ENCODE data around the gene ASF1A.
A peak's percentile ranks its signal among the peaks of the same experiment; 100 is the strongest.
"Not testable (repeated sequence)": the region's sequence is repeated elsewhere in the genome, so short reads cannot be mapped to it uniquely, and the experiment has no call there.

Gene ASF1A

DNA sequence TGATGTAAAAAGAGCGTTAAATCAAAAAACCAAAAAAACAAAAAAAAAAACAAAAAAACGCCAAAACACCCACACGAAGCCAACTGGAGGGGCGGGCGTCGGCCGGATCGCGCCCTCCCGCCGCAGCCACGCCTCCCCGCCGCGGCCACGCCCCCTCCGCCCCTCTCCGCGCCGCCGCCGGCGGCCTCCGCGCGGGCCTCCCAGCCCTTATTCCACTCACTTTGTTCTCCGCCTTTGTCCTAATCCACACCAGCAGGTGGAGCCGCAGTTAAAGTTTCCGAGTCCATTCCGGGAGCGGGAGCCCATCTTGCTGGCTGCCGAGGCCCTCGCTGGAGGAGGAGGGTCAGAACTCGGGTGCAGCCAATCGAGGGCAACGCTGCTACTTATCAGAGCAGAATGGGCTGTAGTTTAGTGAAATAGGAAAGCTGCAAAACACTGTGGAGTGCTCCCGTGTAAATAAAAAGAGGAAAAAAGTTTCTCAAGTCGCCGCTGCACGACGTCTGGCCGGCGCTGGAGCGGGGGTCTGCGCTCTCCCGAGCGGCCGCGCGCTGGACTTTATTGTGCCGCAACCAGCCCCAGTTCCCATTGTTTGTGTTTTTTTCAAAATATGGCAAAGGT, at the start of gene ASF1A:
ASF1A (plus strand) TSS at position 346 of the 618 bp plus-strand sequence; CDS start at position 608, 262 bp downstream.
- peak; percentile 96 for DNase-seq

DNA sequence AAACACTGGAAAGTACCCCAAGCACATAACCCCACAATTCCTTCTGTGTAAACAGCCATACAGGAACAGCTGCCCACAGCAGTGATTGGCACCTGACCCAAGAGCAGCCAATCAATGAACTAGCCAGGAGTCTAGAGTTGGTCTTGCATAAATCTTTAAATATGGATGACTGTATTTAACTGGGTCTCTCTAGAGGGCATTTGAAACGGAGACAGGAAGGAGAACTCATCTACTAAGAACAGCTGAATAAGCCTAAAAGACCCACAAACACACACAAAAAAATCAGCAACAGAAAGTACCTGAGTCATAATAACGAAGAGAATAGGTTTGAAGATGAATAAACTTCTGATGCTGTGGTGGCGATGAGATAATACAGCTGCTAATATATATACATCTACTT, 49.0 kb upstream of the ASF1A start:
- no peak for DNase-seq

DNA sequence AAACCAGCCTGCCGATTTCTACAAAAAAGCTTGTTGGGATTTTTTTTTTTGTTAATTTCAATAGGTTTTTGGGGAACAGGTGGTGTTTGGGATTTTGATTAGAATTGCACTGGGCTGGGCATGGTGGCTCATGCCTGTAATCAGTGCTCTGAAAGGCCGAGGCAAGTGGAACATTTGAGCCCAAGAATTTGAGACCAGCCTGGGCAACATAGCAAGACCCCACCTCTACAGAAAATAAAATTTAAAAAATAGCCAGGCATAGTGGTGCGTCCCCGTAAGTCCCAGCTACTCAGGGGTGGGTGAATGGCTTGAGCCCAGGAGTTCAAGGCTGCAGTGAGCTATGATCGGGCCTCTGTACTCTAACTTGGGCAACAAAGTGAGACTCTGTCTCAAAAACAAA, 40.5 kb upstream of the ASF1A start:
- DNase-seq = no peak

DNA sequence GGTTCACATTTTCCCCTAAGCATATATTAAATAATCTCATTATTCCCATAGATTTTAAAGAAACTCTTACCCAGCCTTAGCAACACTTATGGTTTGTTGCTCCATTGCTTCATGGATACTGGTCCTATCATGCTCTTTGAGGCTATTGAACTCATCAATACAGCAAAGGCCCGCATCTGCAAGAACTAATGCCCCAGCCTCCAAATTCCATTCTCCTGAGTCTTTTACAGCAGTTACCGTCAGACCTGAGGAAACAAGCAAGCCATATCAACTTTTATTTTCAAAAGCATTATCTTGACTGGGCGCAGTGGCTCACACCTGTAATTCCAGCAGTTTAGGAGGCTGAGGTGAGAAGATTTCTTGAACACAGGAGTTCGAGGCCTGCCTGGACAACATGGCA, 37.7 kb upstream of the ASF1A start:
- DNase-seq = no peak

DNA sequence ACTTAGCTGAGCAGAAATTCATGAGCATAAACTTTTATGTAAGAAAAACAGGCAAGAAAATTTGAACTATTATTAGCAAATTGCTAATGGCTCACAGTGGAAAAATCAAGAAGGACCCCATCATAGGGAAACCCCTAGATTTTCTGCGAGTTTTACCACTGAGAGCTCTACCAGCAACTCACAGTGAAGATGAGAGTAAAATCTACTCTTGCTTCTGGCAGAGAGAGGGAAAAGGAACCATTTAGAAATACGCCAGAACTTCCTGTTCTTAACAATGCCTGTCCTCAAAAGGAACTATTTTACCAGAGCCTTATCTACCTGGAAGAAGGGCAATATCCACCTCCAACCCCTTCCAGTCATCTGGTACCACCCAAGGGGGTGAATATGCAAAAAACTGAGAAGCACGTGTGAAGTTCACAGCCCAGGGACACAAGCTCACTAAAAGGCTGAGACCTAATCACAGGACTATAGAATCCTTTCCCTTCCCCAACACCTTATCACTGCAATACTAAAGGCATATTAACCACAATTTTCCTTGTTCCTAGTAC, 34.4 kb upstream of the ASF1A start:
- no peak for DNase-seq

DNA sequence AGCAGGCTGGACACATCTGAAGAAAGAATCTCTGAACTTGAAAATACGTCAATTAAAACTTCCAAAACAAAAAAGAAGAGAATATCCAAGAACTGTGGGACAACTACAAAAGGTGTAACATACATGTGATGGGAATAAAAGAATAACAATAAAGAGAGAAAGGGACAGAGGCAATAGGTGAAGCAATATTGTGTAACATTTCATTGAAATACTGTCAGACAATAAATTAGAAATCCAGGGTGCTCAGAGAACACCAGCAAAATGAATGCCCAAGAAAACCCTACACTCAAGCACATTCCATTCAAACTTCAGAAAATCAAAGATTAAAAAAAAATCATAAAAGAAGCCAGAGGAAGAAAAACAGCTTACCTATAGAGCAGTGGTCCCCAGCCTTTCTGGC, 33.6 kb upstream of the ASF1A start:
- no peak for DNase-seq

DNA sequence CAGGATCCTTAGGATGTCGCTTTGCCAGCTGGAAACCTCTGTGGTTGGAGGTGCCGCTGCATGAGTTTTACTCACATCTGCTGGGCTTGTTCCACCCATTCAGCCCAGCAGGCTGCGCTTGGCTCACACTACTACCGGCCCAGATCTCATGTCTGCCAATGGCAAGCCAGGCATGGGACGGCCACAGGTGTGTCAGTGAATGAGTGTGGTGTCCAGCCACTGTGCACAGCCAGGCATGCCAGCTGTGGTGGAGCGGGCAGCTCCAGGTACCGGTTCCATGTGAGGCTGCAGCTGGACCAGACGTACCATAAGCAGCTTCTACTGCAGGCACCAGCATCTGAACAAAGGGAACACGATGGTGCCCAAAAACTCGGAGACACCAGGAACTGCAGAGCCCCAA, 33.1 kb upstream of the ASF1A start:
- DNase-seq = no peak

DNA sequence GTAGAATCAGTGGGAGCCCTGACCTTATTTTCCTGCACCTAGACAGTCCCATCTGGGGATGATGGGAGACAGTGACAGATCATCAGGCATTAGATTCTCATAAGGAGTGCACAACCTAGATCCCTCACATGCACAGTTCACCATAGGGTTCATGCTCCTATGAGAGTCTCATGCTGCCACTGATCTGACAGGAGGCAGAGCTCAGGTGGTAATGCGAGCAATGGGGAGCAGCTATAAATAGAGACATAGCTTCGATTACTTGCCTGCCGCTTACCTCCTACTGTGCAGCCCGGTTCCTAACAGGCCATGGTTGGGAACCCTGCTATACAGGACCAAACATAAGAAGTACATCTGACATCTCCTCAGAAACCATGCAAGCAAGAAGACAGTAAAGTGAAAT, 31.5 kb upstream of the ASF1A start:
- DNase-seq = no peak

DNA sequence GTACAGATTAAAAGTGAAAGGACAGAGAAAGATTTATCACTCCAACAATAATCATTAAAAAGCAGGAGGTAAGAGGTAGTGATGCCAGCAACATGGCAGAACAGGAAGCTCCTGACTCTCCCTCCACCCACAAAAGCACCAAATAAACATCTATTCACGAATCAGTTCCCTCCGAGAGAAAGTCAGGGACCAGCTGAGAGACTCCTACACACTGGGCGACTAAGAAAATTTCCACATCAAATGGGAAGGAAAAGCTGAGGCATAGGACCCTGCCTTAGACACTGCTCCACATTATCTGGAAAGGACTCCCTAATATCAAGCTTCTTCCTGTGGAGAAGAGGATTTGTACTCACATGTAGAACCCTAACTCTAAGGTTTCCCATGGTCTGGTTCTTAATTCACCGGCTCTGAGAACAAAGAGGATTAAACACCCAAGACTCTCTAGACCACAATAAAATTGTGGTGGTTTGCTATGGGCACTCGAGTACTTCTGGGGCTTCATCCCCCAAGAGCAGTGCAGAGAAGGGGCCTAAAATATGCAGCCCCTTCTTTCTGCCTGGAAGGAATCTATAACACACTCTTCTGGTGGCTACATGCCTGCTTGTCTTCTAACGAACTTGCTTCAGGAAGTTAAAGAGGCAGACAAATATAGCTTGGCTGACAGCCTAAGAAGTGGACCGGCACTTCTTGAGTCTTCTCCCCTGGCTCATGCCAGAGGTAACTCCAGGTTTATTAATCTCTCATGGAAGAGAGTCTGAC, 29.4 kb upstream of the ASF1A start:
- peak in 1 of 2 experiments; percentile 19 for DNase-seq

DNA sequence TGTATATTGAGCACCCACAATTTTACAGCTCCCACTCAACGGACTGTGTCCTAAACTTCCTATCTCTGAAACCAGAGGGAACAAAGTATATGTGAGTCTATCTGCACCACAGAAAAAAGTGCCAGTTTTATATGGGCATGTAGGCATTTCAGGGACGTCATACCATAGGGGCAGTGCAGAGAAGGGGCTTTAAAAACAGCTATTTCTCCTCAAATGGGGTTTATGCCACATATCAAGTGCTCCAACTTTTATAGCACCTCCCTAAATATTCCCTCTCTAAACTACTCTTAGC, 28.9 kb upstream of the ASF1A start:
- DNase-seq = no peak

DNA sequence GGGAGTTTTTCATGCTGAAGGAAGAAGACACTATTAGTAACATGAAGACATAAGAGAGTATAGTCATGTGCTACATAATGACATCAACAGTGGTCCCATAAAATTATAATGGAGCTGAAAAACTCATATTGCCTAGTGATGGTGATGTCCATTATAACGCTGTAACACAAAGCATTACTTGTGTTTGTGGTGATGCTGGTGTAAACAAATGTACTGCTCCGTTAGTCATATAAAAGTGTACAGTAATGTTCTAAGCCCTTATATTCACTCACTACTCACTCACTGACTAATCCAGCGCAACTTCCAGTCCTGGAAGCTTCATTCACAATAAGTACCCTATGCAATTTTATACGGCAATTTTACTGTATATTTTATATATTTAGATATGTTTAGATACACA, 26.8 kb upstream of the ASF1A start:
- no peak for DNase-seq

DNA sequence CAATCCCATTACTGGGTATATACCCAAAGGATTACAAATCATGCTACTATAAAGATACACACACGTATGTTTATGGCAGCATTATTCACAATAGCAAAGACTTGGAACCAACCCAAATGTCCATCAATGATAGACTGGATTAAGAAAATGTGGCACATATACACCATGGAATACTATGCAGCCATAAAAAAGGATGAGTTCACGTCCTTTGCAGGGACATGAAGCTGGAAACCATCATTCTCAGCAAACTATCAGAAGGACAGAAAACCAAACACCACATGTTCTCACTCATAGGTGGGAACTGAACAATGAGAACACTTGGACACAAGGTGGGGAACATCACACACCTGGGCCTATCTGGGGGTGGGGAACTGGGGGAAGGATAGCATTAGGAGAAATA, 25.1 kb upstream of the ASF1A start:
- not testable (repeated sequence) for DNase-seq

DNA sequence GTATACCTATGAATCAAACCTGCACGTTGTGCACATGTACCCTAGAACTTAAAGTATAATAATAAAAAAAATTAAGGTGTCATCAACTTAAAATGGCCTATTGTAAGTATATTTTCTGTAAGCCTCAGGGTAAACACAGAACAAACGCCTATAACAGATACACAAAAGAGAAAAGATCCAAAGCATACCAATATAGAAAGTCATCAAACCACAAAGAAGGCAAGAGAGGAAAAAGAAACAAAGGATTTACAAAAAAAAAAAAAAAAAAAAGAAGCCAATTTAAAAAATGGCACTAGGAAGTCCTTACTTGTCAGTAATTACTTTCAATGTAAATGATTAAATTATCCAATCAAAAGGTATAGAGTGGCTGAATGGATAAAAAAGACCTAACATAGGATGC, 24.6 kb upstream of the ASF1A start:
- no peak for DNase-seq

DNA sequence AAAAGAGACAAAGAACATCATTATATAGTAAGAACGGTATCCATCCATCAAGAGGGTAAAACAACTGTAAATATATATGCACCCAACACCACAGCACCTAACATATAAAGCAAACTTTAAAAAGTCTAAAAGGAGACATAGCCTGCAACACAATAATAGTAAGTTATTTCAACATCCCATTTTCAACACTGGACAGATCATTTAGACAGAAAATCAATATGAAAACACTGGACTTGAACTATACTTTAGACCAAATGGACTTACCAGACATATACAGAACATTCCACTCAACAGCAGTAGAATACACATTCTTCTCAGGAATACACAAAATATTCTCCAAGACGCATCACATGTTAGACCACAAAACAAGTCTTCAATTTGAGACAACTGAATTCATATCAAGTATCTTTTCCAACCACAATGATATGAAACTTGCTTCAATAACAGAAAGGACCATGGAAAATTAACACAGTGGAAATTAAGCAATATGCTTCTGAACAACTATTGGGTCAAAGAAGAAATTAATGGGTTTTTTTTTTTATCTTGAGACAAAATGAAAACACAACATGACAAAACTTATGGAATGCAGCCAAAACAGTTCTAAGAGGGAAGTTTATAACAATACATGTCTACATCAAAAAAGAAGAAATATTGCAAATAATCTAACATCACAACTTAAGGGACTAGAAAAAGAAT, 23.9 kb upstream of the ASF1A start:
- DNase-seq = no peak

DNA sequence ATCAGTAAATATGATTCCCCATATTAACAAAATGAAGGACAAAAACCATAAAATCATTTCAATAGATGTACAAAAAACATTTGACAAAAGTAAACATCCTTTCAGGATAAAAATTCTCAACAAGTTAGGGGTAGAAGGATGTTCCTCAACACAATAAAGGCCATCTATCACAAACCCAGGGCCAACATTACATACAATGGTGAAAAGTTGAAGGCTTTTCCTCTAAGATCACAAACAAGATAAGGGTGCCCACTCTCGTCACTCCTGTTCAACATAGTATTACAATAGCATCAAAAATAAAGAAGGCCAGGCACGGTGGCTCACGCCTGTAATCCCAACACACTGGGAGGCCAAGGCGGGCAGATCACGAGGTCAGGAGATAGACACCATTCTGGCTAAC, 22.6 kb upstream of the ASF1A start:
- no peak for DNase-seq

DNA sequence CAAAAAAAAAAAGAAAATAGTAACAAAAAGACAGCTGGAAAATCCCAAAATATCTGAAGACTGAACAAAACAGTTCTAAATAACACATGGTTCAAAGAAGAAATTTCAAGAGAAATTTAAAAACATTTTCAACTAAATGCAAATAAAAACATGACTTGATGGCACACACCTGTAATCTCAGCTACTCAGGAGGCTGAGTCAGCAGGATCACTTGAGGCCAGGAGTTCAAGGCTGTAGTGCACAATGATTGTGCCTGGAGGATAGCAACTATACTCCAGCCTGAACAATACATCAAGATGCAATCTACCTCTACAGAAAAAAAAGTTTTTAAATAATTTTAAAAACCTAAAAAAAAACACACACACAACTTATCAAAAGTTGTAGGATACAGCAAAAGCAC, 21.6 kb upstream of the ASF1A start:
- no peak for DNase-seq

DNA sequence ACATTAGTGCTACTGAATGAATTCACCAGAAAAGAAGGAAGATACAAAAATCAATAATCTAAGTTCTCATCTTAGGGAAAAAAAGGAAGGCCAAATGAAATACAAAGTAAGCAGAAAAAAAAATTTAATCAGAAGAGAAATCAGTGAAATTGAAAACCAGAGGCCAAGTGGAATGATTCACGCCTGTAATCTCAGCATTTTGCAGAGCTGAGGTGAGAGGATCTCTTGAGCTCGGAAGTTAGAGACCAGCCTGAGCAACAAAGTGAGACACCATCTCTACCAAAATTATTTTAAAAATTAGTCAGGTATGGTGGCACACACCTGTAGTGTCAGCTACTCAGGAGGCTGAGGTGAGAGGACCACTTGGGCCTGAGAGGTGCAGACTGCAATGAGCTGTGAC, 21.2 kb upstream of the ASF1A start:
- no peak for DNase-seq

DNA sequence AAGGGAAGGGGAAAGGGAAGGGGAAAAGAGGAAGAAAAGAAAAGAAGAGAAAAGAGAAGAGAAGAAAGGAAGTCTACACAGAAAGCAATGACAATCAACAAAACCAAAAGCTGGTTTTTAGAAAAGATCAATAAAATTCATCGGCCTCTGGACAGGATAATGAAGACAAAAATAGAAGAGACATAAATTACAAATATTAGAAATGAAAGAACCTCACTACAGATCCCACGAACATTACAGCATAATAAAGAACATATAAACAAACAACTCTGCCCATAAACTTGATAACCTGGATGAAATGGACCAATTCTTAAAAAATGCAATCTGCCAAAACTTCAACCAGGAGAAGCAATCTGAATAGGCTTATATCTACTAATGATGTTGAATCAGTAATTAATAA, 20.7 kb upstream of the ASF1A start:
- no peak for DNase-seq

DNA sequence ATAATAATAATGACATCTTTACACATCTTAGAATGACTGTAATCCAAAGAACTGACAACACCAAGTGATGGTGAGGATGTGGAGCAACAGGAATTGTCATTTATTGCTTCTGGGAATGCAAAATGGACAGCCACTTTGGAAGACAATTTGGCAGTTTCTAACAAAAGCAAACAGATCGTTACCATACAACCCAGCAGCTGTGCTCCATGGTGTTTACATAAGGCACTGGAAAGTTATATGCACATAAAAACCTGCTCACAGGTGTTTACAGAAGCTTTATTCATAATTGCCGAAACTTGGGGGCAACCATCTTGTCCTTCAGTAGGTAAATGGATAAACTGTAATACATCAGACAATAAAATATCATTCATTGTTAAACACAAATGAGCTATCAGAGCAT, 18.3 kb upstream of the ASF1A start:
- no peak for DNase-seq

DNA sequence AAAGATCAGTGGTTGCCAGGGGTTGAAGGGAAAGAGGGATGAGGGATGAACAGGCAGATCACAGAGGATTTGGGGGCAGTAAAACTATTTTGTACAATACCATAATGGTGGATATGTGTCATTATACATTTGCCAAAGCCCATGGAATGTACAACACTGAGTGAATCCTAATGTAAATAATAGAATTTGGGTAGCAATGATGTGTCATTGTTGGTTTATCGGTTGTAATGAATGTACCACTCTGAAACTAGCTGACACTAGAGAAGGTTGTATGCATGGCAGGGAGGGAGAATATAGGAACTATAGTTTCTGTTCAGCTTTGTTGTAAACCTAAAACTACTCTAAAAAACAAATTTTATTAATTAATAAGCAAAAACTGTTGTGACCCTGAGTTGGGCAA, 17.8 kb upstream of the ASF1A start:
- DNase-seq = no peak

DNA sequence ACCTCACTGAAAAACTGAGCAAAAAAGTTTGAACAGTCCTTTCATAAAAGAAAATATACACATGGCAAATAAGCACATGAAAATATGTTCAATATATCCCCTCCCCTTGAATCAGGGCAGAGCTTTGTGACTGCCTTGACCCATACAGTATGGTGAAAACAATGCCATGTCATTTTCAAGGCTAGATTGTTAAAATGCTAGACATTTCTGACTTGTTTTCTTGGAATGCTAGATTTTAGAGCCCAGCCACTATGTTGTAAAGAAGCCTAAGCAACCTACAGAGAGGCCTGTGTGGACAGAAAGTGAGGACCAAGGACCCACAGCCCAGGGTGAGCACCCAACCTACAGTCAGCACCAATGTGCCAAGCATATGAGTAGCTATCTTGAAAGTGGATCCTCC, 17.1 kb upstream of the ASF1A start:
- no peak for DNase-seq

DNA sequence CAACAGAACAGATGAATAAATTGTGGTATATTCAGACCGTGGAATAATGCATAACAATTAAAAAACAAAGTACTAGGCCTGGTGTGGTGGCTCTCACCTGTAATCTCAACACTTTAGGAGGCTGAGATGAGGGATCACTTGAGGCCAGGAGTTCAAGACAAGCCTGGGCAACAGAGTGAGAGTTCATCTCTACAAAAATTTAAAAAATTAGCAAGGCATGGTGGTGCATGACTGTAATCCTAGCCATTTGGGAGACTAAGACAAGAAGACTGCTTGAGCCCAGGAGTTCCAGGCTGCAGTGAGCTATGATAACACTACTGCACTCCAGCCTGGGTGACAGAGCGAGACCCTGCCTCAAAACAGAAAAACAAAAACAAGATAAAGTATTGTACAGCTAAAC, 16.1 kb upstream of the ASF1A start:
- DNase-seq = no peak

DNA sequence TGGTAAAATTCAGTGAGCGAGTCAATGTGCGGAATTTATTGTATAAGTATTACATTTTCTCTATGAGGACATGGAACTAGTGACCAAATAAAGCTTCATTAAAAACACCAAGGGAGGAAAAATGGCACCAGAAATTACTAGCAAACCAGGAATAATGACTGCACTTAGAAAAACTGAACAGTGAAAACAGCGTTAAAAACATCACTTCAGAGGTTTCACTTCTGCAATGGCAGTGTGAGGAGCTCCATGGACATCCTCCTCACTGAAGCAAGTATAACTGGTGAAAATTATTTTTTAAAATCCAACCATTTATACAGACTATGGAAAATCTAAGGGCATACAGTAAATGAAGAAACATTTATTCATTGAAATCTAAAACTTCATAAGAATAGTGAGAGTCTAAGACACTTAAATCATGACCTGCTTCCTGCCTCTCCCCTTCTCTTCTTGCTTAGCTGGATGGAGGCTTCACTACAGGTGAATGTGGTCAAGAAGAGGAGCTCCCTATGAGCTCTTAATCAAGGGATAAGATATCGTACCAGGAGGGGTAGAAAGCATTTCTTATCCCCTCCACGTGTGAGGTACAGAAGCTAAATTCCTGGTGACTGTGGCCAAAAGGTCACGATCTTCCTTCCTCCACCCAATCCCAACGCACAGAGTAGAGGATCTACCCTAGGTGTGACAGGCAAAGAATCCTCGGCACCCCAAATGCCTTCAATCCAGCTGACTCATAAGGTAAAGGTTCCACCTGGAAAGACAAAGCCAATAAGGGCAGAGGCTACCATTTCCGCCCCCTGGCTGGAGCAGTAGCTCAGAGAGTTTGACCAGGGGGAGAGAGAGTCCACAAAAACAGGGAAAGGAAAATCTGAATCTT, 12.3 kb upstream of the ASF1A start:
- DNase-seq = no peak
